ENCODE measurements around the gene DUSP23. TPM values are rescaled to one million over a fixed set of nuclear protein-coding genes. Genes with fewer than 3 reads are reported as not detected.

DUSP23 gene
- total RNA-seq, 1 donor from 2014 or later, result 10.6 TPM

Other genes with a start within 250 kb of the DUSP23 start
- not detected for gene OR10J5, start 245.0 kb upstream of the DUSP23 start, total RNA-seq
- not detected for gene APCS, start 193.1 kb upstream of the DUSP23 start, total RNA-seq
- gene CRP, start 66.4 kb upstream of the DUSP23 start, total RNA-seq, result not detected
- gene FCRL6, start 21.4 kb downstream of the DUSP23 start, total RNA-seq, result 0.25 TPM
- gene SLAMF8, start 45.9 kb downstream of the DUSP23 start, total RNA-seq, result not detected
- not detected for gene VSIG8, start 81.7 kb downstream of the DUSP23 start, total RNA-seq
- 0.74 TPM for gene CFAP45, start 119.2 kb downstream of the DUSP23 start, total RNA-seq
- gene TAGLN2, start 144.5 kb downstream of the DUSP23 start, total RNA-seq, result 25.1 TPM
- gene IGSF9, start 164.7 kb downstream of the DUSP23 start, total RNA-seq, result 7.6 TPM
- not detected for gene SLAMF9, start 173.3 kb downstream of the DUSP23 start, total RNA-seq

Data from temporal lobe (tissue), 1 donor.